Stimulated activated CD8-positive, alpha-beta memory T cell treated with anti-CD3 and anti-CD28 coated beads, Interleukin-7, amount 100 ng/mL, for 48 hours (primary cell): ENCODE results near the gene PPIAL4G.
"Not testable (repeated sequence)": the region's sequence is repeated elsewhere in the genome, so short reads cannot be mapped to it uniquely, and the experiment has no call there.

Source experiments
- DNase-seq, 2 donors: peaks; one replicate each; pipeline ENCODE4 v3.0.0-alpha.2; 2020; ENCODE audit warnings: low read depth in 1 of 2; ENCODE audit errors: extremely low read depth in 1 of 2

The PPIAL4G gene

GRCh38 chr1:148483029-148483428, at the start of gene PPIAL4G:
TSS of gene PPIAL4G (minus strand) at chr1:148483302. CDS start at chr1:148483252, 50 bp downstream.
- DNase-seq: not testable (repeated sequence)

- DNase-seq: not testable (repeated sequence)
Measured at GRCh38 chr1:148532158-148532557, 49.1 kb upstream of the PPIAL4G start.

DNA sequence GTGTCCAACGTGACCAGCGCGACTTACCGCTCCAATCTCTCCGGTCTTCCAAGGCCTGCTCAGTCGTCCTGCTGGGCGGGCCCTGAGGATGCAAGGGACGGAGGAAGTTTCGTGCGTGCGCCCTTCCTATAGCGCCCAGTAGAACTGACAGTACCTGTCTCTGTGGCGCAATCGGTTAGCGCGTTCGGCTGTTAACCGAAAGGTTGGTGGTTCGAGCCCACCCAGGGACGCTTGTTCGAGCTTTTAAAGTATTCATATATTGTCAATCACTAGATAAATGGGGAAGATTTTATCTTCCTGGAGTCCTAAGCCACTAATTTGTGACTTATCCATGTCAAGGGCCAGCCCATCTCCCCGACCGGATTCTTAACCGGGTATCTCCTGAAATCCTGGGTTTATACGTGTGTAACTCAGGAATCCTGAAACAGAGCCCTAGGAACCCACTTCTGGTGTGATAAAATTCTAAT, 46.0 kb upstream of the PPIAL4G start:
- peak; percentile 45 to 47 for DNase-seq

GRCh38 chr1:148528591-148528990, 45.5 kb upstream of the PPIAL4G start:
- not testable (repeated sequence) for DNase-seq

GRCh38 chr1:148526587-148526986, 43.5 kb upstream of the PPIAL4G start:
- DNase-seq: not testable (repeated sequence)

DNA sequence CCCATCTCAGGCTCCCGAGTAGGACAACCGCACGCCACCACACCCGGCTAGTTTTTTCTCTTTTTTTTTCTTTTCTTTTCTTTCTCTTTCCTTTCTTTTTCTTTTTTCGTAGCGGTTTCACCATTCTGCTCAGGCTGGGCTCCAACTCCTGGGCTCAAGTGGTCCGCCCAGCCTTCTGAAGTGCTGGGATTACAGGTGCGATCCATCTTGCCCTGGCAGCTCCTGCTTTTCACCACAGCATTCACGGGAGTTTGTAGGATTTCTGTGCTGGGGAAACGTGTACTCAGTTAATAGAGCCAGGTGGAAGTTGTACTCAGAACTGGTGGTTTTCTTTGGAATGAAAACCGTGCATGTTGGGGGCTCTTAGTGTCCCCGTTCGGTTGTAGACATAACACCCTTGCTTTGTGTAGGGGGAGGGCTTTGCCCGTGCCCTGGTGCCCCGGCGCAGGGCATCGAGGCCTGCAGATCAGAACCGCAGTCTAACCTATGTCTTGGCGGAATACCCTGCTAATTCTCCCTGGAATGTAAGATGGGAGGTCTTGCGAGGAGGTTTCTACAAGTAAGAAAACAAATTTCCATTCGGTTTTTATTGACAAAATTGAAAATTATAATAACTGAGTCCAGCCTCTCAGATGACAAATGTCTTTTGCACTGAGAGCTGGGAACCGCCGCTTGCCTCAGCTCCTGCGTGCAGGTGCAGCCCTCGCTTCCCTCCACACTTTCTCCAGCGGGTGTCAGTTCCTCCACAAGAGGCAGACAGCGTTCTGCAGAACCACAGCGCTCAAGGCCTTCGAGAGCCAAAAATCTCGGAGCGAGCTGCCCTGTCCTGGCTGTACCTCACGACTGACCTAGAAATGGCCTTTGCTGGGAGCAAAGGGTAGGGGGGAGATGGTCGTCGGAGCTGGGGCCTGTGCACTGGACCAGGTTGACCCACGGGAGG, 40.4 kb upstream of the PPIAL4G start:
- DNase-seq: not testable (repeated sequence)

GRCh38 chr1:148522561-148523204, 39.6 kb upstream of the PPIAL4G start:
- peak; percentile 71 to 90 for DNase-seq

- DNase-seq: peak; percentile 62 to 84
Measured at GRCh38 chr1:148522072-148522471, 39.0 kb upstream of the PPIAL4G start.

DNA sequence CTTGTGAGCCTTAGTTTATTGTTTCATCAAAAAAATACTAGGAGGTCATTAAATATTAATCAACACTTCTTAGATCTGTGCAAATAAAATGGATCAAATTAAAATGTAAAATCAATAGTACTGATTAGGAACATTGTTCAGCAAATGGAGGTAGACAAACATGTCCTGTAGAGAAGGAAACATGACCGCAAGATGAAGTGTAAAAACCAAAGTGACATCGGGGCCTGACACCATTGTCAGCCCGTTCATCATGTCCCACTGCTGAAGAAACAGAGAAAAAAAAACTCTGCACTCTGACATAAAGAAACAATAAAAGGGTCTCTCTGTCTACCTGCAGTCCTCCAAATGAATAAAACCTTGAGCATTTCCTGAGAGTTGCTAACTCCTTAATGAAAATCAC, 31.2 kb upstream of the PPIAL4G start:
- not testable (repeated sequence) for DNase-seq

GRCh38 chr1:148512571-148513184, 29.6 kb upstream of the PPIAL4G start:
- DNase-seq: not testable (repeated sequence)

DNA sequence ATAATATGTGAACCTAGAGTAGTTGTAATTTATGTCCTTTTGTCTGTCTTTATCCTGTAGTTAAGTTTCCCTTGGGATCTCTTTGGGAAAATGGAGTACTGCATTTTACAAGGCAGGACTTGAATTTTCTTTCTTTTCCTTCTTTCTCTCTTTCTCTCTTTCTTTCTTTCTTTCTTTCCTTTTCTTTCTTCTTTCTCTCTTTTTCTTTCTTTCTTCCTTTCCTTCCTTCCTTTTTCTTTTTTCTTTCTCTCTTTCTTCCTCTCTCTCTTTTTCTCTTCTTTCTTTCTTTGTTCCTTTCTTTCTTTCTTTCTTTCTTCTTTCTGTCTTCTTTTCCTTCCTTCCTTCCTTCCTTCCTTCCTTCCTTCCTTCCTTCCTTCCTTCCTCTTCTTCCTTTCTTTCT, 10.8 kb upstream of the PPIAL4G start:
- DNase-seq: not testable (repeated sequence)

GRCh38 chr1:148481134-148481533, 2.0 kb downstream of the PPIAL4G start:
- peak in 1 of 2 donors; percentile 5 for DNase-seq

GRCh38 chr1:148459694-148460093, 23.4 kb downstream of the PPIAL4G start:
- not testable (repeated sequence) for DNase-seq

- peak; percentile 7 to 31 for DNase-seq
Measured at GRCh38 chr1:148458901-148459581, 24.1 kb downstream of the PPIAL4G start.

DNA sequence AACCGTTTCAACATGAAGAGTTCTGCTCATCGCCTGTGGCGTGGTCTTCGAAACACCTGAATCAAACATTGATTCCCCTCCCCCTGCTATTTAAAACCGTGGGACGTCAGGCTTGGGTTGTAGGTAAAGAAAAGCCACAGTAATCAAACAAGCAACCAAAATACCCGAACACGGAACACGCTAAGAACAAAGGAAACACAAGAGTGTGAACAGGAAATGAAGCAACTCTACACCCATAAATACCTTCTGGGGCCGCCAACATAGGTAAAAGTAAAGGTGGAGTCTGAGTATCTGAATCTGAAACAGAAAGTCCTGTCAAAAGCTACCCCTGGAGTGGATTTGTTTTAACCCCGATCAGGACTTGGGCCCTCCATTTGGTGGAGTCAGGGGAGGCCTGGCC, 24.7 kb downstream of the PPIAL4G start:
- DNase-seq: peak in 1 of 2 donors; percentile 21

DNA sequence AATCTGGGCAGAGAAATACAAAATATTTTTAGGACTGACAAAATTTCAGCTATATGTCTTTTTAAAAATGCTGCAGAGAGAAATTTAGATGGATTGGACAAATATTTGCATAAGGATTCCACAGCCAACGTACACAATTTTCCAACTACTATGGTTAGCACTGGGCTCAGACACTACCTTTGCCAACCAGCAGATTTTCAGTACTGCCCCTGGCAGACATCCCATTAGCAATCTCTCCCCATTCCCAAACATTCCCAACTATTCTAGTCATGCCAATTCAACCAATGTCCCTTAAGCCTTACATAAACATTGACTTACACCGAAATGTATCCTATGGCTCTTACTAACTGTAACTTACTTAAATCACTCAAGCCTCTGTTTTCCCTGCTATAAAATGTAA, 30.3 kb downstream of the PPIAL4G start:
- not testable (repeated sequence) for DNase-seq

- DNase-seq: not testable (repeated sequence)
Measured at GRCh38 chr1:148439654-148440325, 43.3 kb downstream of the PPIAL4G start.

- DNase-seq: no peak
Measured at GRCh38 chr1:148435406-148435805, 47.7 kb downstream of the PPIAL4G start.

GRCh38 chr1:148434832-148435231, 48.3 kb downstream of the PPIAL4G start:
- no peak for DNase-seq

GRCh38 chr1:148432916-148433317, 50.2 kb downstream of the PPIAL4G start:
- not testable (repeated sequence) for DNase-seq
